GM18520 (cell line): ENCODE data around the gene TMC7.

Source experiments
- ATAC-seq: cut with Tn5 transposase; IDR thresholded peaks from one replicate; pipeline ENCODE4 v1.9.1; 2021; ENCODE audit not compliant: unreplicated experiment

The TMC7 gene

DNA sequence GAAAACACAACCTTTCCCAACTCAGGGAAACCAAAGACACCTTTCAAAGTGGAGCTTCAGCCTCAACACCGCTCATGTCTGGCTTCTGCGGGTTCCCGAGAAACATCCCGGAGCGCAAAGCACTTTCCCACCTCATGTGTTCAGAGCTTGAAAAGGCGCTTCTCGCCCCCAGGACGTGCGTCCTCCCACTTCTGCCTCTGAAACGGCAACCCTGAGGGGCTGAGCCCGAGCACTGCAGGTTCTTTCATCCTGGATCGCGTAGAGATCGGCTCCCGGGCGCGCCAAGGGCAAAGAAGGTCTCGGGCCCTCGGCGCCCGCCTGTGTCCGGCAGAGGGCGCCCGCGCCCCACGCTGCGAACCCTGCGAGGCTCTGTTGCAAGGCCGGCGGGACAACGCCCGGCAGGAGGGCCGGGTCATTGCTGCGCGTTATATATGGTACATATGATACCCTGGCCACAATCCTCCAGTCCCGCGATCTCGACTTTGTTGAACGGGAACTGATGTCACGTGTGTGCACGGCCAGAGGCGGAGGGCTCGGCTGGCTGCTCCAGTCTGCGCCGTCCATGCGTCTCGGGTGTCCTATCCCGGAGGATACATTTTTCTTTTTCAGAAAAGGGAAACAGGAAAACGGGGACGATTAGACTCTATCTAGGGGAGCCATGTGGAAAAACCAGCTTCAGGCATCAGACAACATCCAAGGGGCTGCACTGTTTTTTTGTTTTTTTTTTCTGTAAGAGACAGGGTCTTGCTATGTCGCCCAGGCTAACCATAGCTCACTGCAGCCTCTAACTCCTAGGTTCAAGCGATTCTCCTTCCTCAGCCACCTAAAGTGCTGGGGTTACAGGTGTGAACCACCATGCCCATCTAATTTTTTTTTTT is 102.8 kb downstream of the TMC7 start:
- no peak for ATAC-seq

DNA sequence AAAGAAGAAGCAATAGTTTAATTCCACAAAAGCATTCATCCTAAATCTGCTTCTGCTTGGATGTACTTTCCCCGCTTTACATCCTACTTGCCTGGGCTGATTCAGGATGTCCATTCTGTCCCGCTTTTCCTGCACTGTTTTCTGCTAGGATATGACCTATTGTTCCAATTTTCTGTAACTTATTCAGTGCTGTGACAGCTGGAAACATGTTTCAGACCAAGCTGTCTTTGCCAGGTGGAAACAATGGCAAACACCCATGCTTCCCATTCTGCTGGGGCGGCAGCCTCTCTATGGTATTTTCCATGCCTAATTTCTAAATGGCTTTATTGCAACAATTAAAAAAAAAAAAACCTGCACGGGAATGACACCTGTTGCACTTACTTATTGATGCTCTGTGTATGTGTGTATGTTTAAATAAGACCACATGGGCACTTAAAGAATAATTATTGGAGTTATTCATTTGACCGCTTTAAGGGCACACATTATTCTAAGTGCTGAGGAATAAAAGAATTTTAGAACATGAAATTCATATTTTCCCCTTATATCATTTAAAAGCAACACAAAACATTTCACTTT is 104.7 kb downstream of the TMC7 start:
- no peak for ATAC-seq

DNA sequence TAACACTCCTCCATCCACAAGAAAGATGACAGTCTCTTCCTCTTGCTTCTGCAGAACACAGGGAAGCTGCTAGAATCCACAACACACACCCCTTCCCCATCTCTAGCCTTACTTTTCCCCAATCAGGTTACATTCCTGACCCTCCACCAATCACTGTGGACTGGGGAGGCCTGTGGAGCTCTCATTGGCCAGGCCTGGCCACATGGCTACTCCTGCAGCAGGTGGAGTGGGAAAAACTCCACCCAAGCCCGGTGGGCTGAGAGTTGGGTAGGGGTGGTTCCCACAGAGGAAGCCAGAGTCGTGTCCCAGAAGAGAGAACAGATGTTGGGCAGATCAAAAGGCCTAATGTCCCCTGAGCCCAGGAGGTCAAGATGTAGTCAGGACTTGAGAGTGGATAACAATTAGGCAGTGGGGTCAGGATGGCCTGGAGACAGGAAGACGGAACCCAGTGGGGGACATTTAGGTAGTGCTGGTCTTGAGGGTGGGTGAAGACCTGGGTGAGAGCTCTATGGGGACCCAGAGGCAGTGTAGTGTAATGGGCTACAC is 105.7 kb downstream of the TMC7 start:
- no peak for ATAC-seq

GRCh38 chr16:19090916-19091315 is 107.2 kb downstream of the TMC7 start:
- ATAC-seq, result no peak

- ATAC-seq, result no peak
Observed at GRCh38 chr16:19092653-19093410, 109.1 kb downstream of the TMC7 start.

DNA sequence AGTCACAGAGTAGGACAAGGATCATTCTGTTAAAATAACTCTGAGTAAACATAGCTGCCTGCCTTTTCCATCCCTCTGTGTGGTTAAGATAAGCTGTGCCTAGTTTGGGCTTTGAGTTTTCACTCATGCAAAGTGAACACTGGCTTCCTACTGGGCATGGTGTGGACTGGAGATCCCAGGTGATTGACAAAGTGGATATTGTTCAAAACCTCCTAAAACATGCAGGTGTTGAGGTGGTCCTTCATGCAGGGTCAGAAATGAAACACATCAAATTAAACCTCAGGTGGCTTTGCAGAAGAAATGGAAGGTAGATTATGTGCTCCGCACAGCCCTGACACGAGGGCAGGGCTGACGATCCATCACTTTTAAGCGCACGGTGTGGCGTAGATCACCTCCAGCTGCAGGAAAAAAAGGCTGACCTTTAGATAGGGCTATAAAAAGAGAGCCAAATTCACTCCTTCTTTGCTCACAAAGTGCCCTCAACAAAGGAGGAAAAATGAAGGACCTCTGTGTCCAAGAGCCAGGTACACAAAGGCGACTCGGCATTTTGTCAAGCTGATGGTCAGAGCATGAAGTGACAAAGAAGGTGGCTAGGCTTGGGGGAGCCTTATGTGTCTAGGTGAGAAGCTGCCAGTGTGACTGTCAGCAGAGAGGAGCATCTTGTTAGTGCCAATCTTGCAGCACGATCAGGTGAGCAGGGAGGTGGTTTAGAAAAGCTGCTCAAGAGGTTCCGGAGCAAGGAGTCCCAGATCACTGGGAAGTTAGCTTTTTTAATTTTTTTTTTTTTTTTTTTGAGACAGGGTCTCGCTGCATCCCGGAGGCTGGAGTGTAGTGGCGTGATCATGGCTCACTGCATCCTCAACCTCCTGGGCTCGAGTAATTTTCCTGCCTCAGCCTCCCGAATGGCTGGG is 110.2 kb downstream of the TMC7 start:
- ATAC-seq, result no peak

DNA sequence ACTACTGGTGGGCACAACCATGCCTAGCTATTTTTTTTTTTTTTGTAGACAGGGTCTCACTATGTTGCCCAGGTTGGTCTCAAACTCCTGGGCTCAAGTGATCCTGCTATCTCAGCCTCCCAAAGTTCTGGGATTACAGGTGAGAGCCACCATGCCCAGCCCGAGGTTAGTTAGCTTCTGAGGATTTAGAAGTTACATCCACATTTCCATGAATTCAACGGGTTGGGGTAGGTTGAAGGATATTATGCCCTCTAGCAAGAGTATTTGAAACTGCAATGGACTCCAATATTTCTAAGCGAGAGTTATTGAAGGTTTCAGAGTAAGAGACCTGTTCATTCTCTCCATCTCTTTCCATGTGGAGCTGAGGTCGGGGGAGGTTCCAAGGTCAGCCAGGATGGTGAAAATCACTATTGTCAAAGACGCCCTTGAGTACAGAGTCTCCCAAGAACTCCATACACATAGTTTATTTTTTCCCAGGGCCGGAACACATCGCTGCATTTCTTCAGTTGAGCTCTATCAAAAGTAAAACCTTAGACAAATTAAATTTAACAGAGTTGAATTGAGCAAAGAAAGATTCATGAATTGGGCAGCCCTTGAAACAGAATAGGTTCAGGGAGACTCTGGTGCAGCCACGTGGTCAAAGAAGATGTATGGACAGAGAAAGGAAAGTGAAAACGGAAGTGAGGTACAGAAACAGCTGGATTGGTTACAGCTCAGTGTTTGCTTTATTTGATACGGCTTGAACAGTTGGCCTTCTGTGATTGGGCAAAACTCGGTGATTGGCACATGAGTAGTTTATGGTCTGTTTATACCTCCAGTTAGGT is 111.0 kb downstream of the TMC7 start:
- no peak for ATAC-seq

DNA sequence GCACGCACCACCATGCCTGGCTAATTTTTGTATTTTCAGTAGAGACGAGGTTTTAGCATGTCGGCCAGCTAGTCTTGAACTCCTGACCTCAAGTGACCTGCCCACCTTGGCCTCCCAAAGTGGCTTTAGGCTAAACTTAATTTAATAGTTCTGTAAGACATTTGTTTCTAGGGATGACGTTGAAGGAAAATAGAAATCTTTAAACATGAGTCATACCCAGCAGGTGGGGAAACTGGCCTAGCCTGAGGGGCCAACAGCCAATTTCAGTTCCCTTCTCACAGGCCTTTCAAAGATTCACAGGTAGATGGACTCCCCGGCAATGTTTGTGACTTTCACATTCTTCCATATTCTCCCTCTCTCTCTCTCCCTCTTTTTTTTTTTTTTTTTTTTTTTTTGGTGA is 111.9 kb downstream of the TMC7 start:
- no peak for ATAC-seq

GRCh38 chr16:19098173-19098572 is 114.4 kb downstream of the TMC7 start:
- ATAC-seq, result no peak

DNA sequence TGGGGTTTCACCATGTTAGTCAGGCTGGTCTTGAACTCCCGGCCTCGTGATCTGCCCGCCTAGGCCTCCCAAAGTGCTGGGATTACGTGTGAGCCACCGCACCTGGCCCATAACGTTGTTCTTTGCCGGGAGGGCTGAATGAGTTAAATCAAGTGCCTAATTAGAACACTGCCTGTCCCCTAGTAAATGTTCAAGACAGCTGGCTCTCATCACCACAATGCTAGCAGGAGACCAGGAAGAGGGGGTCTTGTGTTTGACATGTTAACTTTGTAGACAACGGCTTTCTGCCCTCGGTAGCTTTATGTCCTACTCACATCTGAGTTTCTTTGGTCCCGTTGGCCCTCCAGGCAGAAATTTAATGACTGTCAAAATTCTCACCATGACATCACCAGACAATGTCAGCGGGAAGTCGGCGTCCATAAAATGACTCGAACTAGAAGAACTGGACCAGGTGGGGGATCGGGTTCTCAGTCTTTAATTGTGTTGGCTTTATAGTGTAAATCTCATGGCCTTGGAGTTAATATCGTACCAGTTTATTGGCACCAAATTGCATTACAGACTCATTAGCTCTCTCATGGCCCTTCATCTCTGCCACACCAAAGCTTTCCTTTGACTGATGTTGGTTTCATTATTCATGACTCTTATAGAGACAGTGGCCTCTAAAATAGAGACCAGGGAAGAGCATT is 118.6 kb downstream of the TMC7 start:
- ATAC-seq, result no peak

DNA sequence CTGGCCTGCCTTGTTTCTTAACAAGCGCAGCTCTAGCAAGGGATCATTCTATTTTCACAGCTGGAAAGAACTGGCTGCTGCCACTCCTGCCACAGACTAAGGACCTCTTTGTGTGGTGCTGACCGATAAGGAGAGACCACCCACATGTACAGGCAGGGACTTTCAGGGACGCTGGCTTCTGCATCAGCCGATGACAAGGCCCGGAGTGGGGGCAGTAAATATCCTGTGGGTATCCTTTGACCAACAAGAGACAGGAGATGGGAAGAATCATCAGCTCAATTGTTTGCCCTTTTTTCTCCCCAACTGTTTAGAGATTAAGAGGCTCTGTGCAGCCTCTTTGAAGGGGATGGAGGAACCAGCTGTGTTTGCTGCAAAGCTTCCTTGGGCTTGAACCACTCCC is 120.9 kb downstream of the TMC7 start:
- ATAC-seq, result no peak

DNA sequence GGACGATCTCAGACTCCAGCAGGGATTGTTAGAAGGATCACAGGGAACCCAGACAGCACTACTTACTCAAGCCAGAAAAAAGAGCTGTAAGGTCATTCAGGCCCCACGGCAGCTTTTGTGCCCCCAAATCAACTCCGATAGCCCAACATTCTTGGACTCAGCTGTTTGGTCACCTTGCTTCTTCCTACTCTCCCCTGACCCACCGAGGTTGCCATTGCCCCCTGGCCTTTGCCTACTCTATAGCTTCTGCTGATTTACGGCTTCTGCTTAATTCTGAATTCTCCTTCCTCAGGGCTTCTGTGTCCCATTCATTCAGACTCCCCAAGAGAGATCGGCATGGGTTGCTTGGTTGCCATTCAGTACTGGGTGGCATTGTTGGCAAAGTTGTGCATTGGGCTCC is 121.4 kb downstream of the TMC7 start:
- no peak for ATAC-seq

GRCh38 chr16:19105891-19106624 is 122.3 kb downstream of the TMC7 start:
- no peak for ATAC-seq

- ATAC-seq, result no peak
Observed at GRCh38 chr16:19106625-19107020, 122.9 kb downstream of the TMC7 start.

- no peak for ATAC-seq
Observed at GRCh38 chr16:19108409-19109287, 124.9 kb downstream of the TMC7 start.

GRCh38 chr16:19109288-19109664 is 125.5 kb downstream of the TMC7 start:
- ATAC-seq, result no peak

- no peak for ATAC-seq
Observed at GRCh38 chr16:19110537-19111360, 127.0 kb downstream of the TMC7 start.
